Stimulated activated CD8-positive, alpha-beta memory T cell treated with anti-CD3 and anti-CD28 coated beads, Interleukin-12 subunit alpha, Interleukin-12 subunit beta, amount 100 ng/mL, for 4 hours (primary cell): ENCODE data around the gene TTN.

Experiments
- DNase-seq: peaks from one replicate; pipeline ENCODE4 v3.0.0-alpha.2; 2020; ENCODE audit warnings: low read depth

Gene TTN

GRCh38 chr2:178811901-178812300, 4.7 kb upstream of the TTN start:
- DNase-seq = no peak

- DNase-seq = no peak
Measured at GRCh38 chr2:178811045-178811444, 3.8 kb upstream of the TTN start.

- DNase-seq = no peak
Measured at GRCh38 chr2:178810422-178810821, 3.2 kb upstream of the TTN start.

GRCh38 chr2:178806543-178806942, 680 bp downstream of the TTN start:
- no peak for DNase-seq

- no peak for DNase-seq
Measured at GRCh38 chr2:178805457-178805856, 1.8 kb downstream of the TTN start.

GRCh38 chr2:178804791-178805190, 2.4 kb downstream of the TTN start:
- DNase-seq = no peak

- no peak for DNase-seq
Measured at GRCh38 chr2:178800510-178800909, 6.7 kb downstream of the TTN start.

- DNase-seq = no peak
Measured at GRCh38 chr2:178799305-178799704, 7.9 kb downstream of the TTN start.

- DNase-seq = no peak
Measured at GRCh38 chr2:178796079-178796677, 11.0 kb downstream of the TTN start.

GRCh38 chr2:178787934-178788333, 19.3 kb downstream of the TTN start:
- DNase-seq = no peak

GRCh38 chr2:178787155-178787554, 20.1 kb downstream of the TTN start:
- no peak for DNase-seq

- no peak for DNase-seq
Measured at GRCh38 chr2:178783889-178784288, 23.3 kb downstream of the TTN start.

GRCh38 chr2:178782236-178782635, 25.0 kb downstream of the TTN start:
- no peak for DNase-seq

- DNase-seq = no peak
Measured at GRCh38 chr2:178777577-178777976, 29.6 kb downstream of the TTN start.

GRCh38 chr2:178776751-178777150, 30.5 kb downstream of the TTN start:
- no peak for DNase-seq

GRCh38 chr2:178775975-178776374, 31.2 kb downstream of the TTN start:
- no peak for DNase-seq

GRCh38 chr2:178770518-178770917, 36.7 kb downstream of the TTN start:
- DNase-seq = no peak

GRCh38 chr2:178767094-178768060, 39.8 kb downstream of the TTN start:
- DNase-seq = no peak

GRCh38 chr2:178764097-178764496, 43.1 kb downstream of the TTN start:
- no peak for DNase-seq

GRCh38 chr2:178761759-178762371, 45.4 kb downstream of the TTN start:
- no peak for DNase-seq

- no peak for DNase-seq
Measured at GRCh38 chr2:178756843-178757242, 50.4 kb downstream of the TTN start.

GRCh38 chr2:178756343-178756742, 50.9 kb downstream of the TTN start:
- DNase-seq = no peak

- DNase-seq = no peak
Measured at GRCh38 chr2:178747767-178748166, 59.5 kb downstream of the TTN start.
